ENCODE results near the gene RSPO3. TPM values are rescaled to one million over a fixed set of nuclear protein-coding genes. Genes with fewer than 3 reads are reported as not detected.

The RSPO3 gene
- total RNA-seq, 1 experiment from 2014 or later = not detected

- H3K4me2 ChIP-seq (ENCODE audit: low read length) = no peak overlapping the region
- H3K4me1 ChIP-seq (ENCODE audit: control insufficient read depth in 1 of 2, insufficient read depth in 2 of 2, low read length in 2 of 2) = no peaks in the 10 kb centered on the region
- ChIA-PET CTCF (interaction anchor here (0.6 to 3.4 kb wide), 2 partner anchors 11 to 514 kb away, joined by 3 to 28 read pairs; no protein-coding TSS in a partner anchor), RAD21 (ENCODE audit: low non-redundant PET in 1 of 2, low total read pairs in 2 of 2, uncharacterized antibody in 2 of 2, unreplicated experiment in 2 of 2) (no interaction called here), POLR2A (no interaction called here)
- no peak overlapping the region for H3K27ac ChIP-seq (ENCODE audit: low read depth, low read length)
- no peaks in the 10 kb centered on the region for H3K9me3 ChIP-seq (ENCODE audit: control insufficient read depth in 1 of 2, insufficient read depth in 1 of 2, low read depth in 1 of 2, low read length in 2 of 2)
- H3K36me3 ChIP-seq (ENCODE audit: control insufficient read depth in 1 of 2, insufficient read depth in 2 of 2, low read length in 2 of 2) = no peaks in the 10 kb centered on the region
- H3K9me2 ChIP-seq (ENCODE audit: insufficient read depth) = no peaks in the 10 kb centered on the region
- BruUV-seq (replicated peaks) = no TSS peak
- ATAC-seq (no peak), DNase-seq (ENCODE audit: low read depth, low spot score) (no peak)
- H4K20me1 ChIP-seq (ENCODE audit: insufficient read depth) = no peaks in the 10 kb centered on the region
- no peak overlapping the region for H2AFZ ChIP-seq (ENCODE audit: low read depth, low read length, poor library complexity, severe bottlenecking)
- no peak overlapping the region for H3K4me3 ChIP-seq (replicated peaks in 1 of 2; ENCODE audit: low read depth in 1 of 2, low read length in 2 of 2)
- H3K27me3 ChIP-seq (ENCODE audit: insufficient read depth, low read length) = peaks cover 5% of the 10 kb centered on the region
- intact Hi-C loops (cut with micrococcal nuclease) = no loop called here
- TF ChIP-seq TCF7L2 (IDR thresholded peaks at IDR 0.05; ENCODE audit: borderline replicate concordance, extremely low read depth, insufficient read depth, insufficient read length) = no peak
- no peak for TF ChIP-seq EZH2phosphoT487 (IDR thresholded peaks at IDR 0.05; ENCODE audit: borderline replicate concordance)
- TF ChIP-seq SRF (IDR thresholded peaks at IDR 0.05; ENCODE audit: low read depth) = no peak
- no peak for TF ChIP-seq MAX (IDR thresholded peaks at IDR 0.05)
- no peak for TF ChIP-seq SIN3A (IDR thresholded peaks at IDR 0.05; ENCODE audit: low read depth)
- TF ChIP-seq ZFX (IDR thresholded peaks at IDR 0.05) = no peak
- TF ChIP-seq ZNF274 (IDR thresholded peaks at IDR 0.05; ENCODE audit: low read depth, low read length) = no peak
- TF ChIP-seq RAD21 (IDR thresholded peaks at IDR 0.05; ENCODE audit: low read depth) = no peak
- TF ChIP-seq CEBPB (IDR thresholded peaks at IDR 0.05; ENCODE audit: low read depth) = no peak
- H3K79me2 ChIP-seq (ENCODE audit: insufficient read depth, low read length) = no peaks in the 10 kb centered on the region
- H3K9ac ChIP-seq (ENCODE audit: low read length) = no peak overlapping the region
These were observed 57.7 kb downstream of the RSPO3 start for GRCh38 chr6:127176146-127176545.

GRCh38 chr6:127177030-127177922 lies 58.8 kb downstream of the RSPO3 start:
- H3K9me2 ChIP-seq (ENCODE audit: insufficient read depth) = no peaks in the 10 kb centered on the region
- ChIA-PET CTCF (interaction anchor here (3.4 kb wide), 1 partner anchor 10 kb away, joined by 28 read pairs; no protein-coding TSS in a partner anchor), RAD21 (ENCODE audit: low non-redundant PET in 1 of 2, low total read pairs in 2 of 2, uncharacterized antibody in 2 of 2, unreplicated experiment in 2 of 2) (no interaction called here), POLR2A (no interaction called here)
- ATAC-seq (no peak), DNase-seq (ENCODE audit: low read depth, low spot score) (no peak)
- no peak overlapping the region for H3K9ac ChIP-seq (ENCODE audit: low read length)
- no peaks in the 10 kb centered on the region for H3K79me2 ChIP-seq (ENCODE audit: insufficient read depth, low read length)
- H3K36me3 ChIP-seq (ENCODE audit: control insufficient read depth in 1 of 2, insufficient read depth in 2 of 2, low read length in 2 of 2) = no peaks in the 10 kb centered on the region
- H3K4me2 ChIP-seq (ENCODE audit: low read length) = no peak overlapping the region
- no peak overlapping the region for H3K4me3 ChIP-seq (replicated peaks in 1 of 2; ENCODE audit: low read depth in 1 of 2, low read length in 2 of 2)
- H3K9me3 ChIP-seq (ENCODE audit: control insufficient read depth in 1 of 2, insufficient read depth in 1 of 2, low read depth in 1 of 2, low read length in 2 of 2) = no peaks in the 10 kb centered on the region
- no peak overlapping the region for H3K27ac ChIP-seq (ENCODE audit: low read depth, low read length)
- no TSS peak for BruUV-seq (replicated peaks)
- H3K27me3 ChIP-seq (ENCODE audit: insufficient read depth, low read length) = peaks cover 5% of the 10 kb centered on the region
- no peak overlapping the region for H2AFZ ChIP-seq (ENCODE audit: low read depth, low read length, poor library complexity, severe bottlenecking)
- H4K20me1 ChIP-seq (ENCODE audit: insufficient read depth) = no peaks in the 10 kb centered on the region
- no peaks in the 10 kb centered on the region for H3K4me1 ChIP-seq (ENCODE audit: control insufficient read depth in 1 of 2, insufficient read depth in 2 of 2, low read length in 2 of 2)
- intact Hi-C loops (cut with micrococcal nuclease) = no loop called here
- no peak for TF ChIP-seq EZH2 (IDR thresholded peaks at IDR 0.05)
- no peak for TF ChIP-seq ZNF274 (IDR thresholded peaks at IDR 0.05; ENCODE audit: low read depth, low read length)
- no peak for TF ChIP-seq ZFX (IDR thresholded peaks at IDR 0.05)
- TF ChIP-seq EGR1 (IDR thresholded peaks at IDR 0.05; ENCODE audit: low read depth) = no peak
- TF ChIP-seq POLR2AphosphoS5 (IDR thresholded peaks at IDR 0.05; ENCODE audit: low read depth, low read length) = no peak
- TF ChIP-seq SIN3A (IDR thresholded peaks at IDR 0.05; ENCODE audit: low read depth) = no peak
- TF ChIP-seq RAD21 (IDR thresholded peaks at IDR 0.05; ENCODE audit: low read depth) = no peak
- no peak for TF ChIP-seq TCF7L2 (IDR thresholded peaks at IDR 0.05; ENCODE audit: borderline replicate concordance, extremely low read depth, insufficient read depth, insufficient read length)
- TF ChIP-seq SRF (IDR thresholded peaks at IDR 0.05; ENCODE audit: low read depth) = no peak
- no peak for TF ChIP-seq CTCF (IDR thresholded peaks at IDR 0.05 in 2 of 3, conservative IDR thresholded peaks at IDR 0.05 in 1 of 3; ENCODE audit: borderline replicate concordance in 1 of 3, insufficient read depth in 1 of 3, low read depth in 2 of 3, low read length in 2 of 3)
- TF ChIP-seq YY1 (IDR thresholded peaks at IDR 0.05; ENCODE audit: extremely low read depth, insufficient replicate concordance, low read depth, low read length) = no peak
